ENCODE results near the gene ZNF25.

GRCh38 chr10:38007551-38007950, 31.1 kb upstream of the ZNF25 start:
- no peak for TF ChIP-seq CTCF (IDR thresholded peaks at IDR 0.05)
- TF ChIP-seq EP300 (IDR thresholded peaks at IDR 0.05), result no peak
- TF ChIP-seq POLR2A (IDR thresholded peaks at IDR 0.05), result no peak
